GM18502 (cell line): ENCODE results near the gene CHD2.

Experiments used
- ATAC-seq: cut with Tn5 transposase; IDR thresholded peaks from one replicate; pipeline ENCODE4 v1.9.1; 2021; ENCODE audit warnings: mild to moderate bottlenecking; ENCODE audit not compliant: unreplicated experiment, poor library complexity

The CHD2 gene

GRCh38 chr15:92997821-92998220 is 97.7 kb downstream of the CHD2 start:
- no peak for ATAC-seq

DNA sequence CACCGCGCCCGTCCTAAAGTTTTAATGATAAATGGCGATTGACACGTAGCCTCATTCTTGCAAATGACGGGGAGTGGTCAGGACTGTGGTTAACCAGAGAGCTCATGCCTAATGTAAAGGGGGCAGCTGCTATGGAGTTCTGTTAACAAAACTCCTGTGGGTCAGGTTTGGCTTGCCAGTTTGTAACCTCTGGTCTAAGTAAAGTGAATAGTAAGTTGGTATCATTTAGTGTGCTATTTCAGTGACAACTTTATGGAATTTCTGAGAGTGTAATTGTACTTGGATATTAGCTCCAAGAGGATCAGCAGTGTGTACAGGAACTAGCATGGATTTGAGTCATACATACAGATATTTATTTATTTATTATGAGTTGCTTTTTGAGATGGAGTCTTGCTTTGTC is 101.0 kb downstream of the CHD2 start:
- ATAC-seq, result no peak

DNA sequence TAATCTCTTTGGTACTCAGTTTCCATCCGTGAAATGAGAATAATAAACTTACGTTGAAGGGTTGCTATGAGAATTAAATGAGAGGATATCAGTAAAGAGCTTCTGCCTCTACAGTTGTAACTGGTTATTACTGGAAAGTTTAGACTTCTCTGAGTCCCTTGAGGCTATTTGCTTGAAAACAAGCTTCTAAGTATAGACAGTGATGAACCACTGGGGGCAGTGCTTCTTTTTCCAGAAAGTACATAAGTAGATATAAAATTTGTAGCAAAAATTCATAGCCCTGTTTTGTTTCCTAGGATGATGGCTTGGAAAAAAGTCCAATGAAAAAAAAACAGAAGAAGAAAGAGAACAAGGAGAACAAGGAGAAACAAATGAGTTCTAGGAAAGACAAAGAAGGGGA is 101.8 kb downstream of the CHD2 start:
- no peak for ATAC-seq

- no peak for ATAC-seq
Measured at GRCh38 chr15:93005133-93005532, 105.0 kb downstream of the CHD2 start.

DNA sequence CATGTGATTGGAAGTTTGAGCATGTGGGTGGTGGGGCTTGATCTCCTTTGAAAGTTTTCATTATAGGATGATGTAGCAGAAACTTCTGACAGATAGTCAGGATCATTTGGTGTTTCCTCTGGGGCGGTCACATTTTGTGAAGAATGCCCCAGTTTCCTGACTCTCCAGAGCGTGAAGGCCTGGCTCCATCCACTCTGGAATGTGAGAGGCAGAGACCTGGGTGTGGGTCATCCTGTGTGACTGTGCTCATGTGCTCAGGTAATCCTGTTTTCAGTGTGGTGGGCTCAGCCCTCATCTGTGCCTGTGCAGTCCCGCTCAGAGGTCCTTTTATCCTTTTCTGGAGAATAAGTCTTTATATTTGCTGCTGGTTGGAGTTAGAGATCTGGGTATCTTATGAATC is 107.9 kb downstream of the CHD2 start:
- no peak for ATAC-seq

GRCh38 chr15:93012786-93013185 is 112.7 kb downstream of the CHD2 start:
- no peak for ATAC-seq

GRCh38 chr15:93017526-93017925 is 117.4 kb downstream of the CHD2 start:
- no peak for ATAC-seq

DNA sequence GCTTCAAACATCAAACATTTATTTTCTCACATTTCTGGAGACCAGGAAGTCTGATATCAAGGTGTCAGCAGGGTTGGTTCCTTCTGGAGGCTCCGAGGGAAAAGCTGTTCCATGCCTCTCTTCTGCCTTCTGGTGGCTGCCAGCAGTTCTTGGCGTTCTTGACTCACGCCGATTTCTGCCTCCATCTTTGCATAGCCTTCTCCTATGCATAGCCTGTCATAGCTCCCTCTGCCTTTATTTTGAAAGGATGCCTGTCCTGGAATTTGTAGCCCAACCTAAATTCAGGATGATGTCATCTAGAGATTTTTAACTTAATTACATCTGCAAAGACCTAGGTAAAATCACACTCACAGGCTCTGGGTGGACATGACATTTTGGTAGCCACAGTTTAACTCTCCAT is 118.5 kb downstream of the CHD2 start:
- ATAC-seq, result no peak

DNA sequence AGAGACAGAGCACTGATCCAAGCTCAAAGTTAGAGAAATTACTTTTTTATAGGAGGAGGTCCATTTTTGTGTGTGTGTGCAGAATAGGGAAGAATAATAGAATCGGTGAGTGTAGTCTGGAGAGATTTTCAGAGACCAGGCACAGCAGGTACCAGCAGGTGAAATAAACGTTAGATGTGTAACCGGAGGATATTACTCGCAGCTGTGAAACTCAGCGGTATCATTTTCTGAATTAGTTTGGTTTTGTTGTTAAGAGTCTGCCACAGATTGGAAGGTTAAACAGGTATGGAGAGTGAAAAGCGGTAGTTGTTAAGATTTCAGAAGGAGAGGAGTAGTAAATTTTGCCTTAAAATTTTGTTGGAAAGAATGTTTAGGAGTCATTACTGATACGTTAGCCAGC is 119.0 kb downstream of the CHD2 start:
- no peak for ATAC-seq

DNA sequence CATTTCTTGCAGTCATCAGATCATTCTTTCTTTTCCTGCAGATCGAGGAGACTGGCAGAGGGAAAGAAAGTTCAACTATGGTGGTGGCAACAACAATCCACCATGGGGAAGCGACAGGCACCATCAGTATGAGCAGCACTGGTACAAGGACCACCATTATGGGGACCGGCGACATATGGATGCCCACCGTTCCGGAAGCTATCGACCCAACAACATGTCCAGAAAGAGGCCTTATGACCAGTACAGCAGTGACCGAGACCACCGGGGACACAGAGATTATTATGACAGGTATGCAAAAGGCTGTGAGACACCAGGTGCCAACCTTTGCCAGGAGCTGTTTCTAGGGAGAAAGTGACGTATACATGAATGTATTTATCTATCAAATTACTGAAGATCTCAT is 119.8 kb downstream of the CHD2 start:
- no peak for ATAC-seq

- ATAC-seq, result peak; percentile 54
Measured at GRCh38 chr15:93020976-93021772, 121.0 kb downstream of the CHD2 start.

DNA sequence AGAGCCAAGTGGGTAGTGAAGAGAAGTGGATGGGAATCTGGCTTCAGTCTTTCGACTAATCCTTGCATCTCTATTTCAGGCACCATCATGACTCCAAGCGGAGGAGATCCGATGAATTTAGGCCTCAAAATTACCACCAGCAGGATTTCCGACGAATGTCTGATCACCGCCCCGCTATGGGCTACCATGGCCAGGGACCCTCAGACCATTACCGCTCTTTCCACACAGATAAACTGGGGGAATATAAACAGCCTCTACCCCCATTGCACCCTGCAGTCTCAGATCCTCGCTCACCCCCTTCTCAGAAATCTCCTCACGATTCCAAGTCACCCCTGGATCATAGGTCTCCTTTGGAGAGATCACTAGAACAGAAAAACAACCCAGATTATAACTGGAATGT is 124.2 kb downstream of the CHD2 start:
- ATAC-seq, result no peak

- no peak for ATAC-seq
Measured at GRCh38 chr15:93024716-93025624, 124.8 kb downstream of the CHD2 start.

GRCh38 chr15:93025625-93025982 is 125.5 kb downstream of the CHD2 start:
- ATAC-seq, result no peak

DNA sequence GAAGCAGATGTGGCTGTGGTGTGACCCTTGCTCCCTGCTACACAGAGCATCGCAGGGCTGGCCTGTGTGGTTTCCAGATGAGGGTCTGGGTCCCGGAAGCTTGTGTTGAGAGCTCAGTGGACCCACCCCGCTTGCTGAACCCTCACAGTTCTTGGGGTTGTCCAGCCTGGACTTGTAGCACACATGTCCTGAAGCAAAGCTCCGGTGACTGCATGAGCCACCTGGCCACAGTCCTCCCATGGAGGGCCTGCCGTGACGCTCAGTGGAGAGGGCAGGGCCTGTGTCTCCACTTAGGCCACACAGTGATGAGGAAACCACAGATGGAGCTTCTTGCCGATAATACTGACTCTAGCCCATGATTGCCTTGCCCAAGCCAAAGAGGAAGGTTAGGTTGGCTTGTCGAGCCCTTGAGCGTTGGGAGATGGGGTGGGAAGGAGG is 126.3 kb downstream of the CHD2 start:
- ATAC-seq, result no peak

- no peak for ATAC-seq
Measured at GRCh38 chr15:93027413-93027812, 127.3 kb downstream of the CHD2 start.

DNA sequence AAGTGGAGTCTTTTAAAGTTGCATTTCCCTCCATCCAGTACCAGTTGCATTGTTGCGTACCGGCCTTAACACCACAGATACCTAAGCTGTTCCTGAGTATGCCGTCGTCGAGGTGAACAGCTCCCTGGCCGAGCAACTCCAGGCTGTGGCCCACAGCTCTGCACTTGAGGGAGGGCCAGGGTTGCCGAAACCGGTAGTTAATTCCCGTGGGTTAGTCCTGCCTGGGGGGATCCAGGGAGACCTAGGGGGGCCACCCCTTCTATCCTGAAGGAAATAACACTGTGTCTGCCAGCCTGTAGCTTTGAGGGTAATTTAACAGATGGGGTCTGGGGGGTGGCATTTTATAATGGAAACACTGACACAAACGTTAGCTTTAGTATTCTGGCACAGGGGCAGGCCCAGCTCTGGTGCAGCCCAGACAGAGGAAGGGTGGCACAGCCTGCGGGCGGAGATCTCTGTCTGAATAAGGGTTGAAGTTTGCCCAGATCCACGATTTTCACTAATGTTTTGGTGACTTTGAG is 128.0 kb downstream of the CHD2 start:
- no peak for ATAC-seq

- ATAC-seq, result no peak
Measured at GRCh38 chr15:93028632-93029213, 128.6 kb downstream of the CHD2 start.

DNA sequence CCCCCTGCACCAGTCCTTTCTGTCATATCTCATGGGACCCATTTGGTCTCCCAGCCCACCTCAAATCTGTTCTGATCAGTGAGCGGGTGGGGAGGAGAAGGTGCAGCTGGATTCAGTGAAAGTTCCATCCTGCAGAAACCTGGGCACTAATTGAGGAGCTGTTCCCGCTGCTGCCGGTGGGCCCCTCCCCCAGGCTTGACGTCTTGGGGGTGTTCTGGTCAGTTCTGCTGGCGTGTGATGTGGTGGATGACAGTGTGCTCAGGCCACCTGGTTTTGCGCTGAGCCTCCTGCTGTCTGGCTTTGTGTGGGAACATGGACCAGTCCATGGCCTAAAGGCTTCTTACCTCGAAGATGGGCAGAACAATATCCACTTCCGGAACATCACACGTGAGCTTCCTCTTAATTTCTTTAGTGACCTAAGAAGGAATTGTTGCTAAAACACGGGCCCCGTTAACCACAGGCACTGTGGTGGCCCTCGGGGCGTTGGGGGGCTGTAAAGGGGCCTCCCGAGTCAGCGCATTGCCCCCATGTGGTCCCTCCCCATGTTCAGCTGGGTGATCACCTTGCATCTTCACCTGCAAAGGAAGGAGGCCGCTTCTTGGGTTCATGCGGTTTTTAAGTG is 129.2 kb downstream of the CHD2 start:
- no peak for ATAC-seq

GRCh38 chr15:93029836-93030429 is 129.8 kb downstream of the CHD2 start:
- no peak for ATAC-seq
